H9 (cell line): ENCODE results near the gene MED13L. TPM values are rescaled to one million over a fixed set of nuclear protein-coding genes. Genes with fewer than 3 reads are reported as not detected.

ENCODE experiments used
- DNase-seq: peaks from one replicate; pipeline ENCODE4 v3.0.0-alpha.2; 2017
- H2AFZ ChIP-seq: one replicate; pipeline ENCODE4 v1.6.1; 2013; ENCODE audit warnings: mild to moderate bottlenecking, low read length, control low read depth, moderate library complexity
- H2AK5ac ChIP-seq: 2 replicates; pipeline ENCODE4 v1.6.1; 2013; ENCODE audit warnings: low read length, control low read depth, mixed read lengths; ENCODE audit not compliant: insufficient read length
- H2BK120ac ChIP-seq: one replicate; pipeline ENCODE4 v1.6.1; 2013; ENCODE audit warnings: low read depth, mild to moderate bottlenecking, low read length, control low read depth, inconsistent platforms; ENCODE audit not compliant: poor library complexity, severe bottlenecking
- H2BK12ac ChIP-seq: 2 replicates; pipeline ENCODE4 v1.6.1; 2013; ENCODE audit warnings: low read length, control low read depth, mixed read lengths, low read depth; ENCODE audit not compliant: insufficient read length
- H2BK15ac ChIP-seq: 2 replicates; pipeline ENCODE4 v1.6.1; 2013; ENCODE audit warnings: low read depth, low read length, control low read depth
- H2BK20ac ChIP-seq: one replicate; pipeline ENCODE4 v1.6.1; 2013; ENCODE audit warnings: low read depth, mild to moderate bottlenecking, low read length, control low read depth, inconsistent platforms; ENCODE audit not compliant: poor library complexity, severe bottlenecking
- H2BK5ac ChIP-seq: 2 replicates; pipeline ENCODE4 v1.6.1; 2013; ENCODE audit warnings: low read length, control low read depth, mixed read lengths; ENCODE audit not compliant: insufficient read length
- H3K14ac ChIP-seq: 2 replicates; pipeline ENCODE4 v1.6.1; 2013; ENCODE audit warnings: low read length, control low read depth; ENCODE audit not compliant: insufficient read depth
- H3K18ac ChIP-seq: 2 replicates; pipeline ENCODE4 v1.6.1; 2013; ENCODE audit warnings: low read depth, mild to moderate bottlenecking, mixed read lengths, low read length, control low read depth; ENCODE audit not compliant: insufficient read length
- H3K23ac ChIP-seq: 2 replicates; pipeline ENCODE4 v1.6.1; 2013; ENCODE audit warnings: low read length, control low read depth, mixed read lengths, low read depth; ENCODE audit not compliant: insufficient read length
- H3K23me2 ChIP-seq: 2 replicates; pipeline ENCODE4 v1.6.1; 2013; ENCODE audit warnings: low read depth, mild to moderate bottlenecking, mixed read lengths, low read length, control low read depth; ENCODE audit not compliant: insufficient read length, poor library complexity, severe bottlenecking
- H3K27ac ChIP-seq: 2 replicates; pipeline ENCODE4 v1.5.1; 2013; ENCODE audit warnings: low read length, control low read depth, mixed read lengths, low read depth; ENCODE audit not compliant: insufficient read length
- H3K27me3 ChIP-seq: 2 replicates; pipeline ENCODE4 v1.6.1; 2013; ENCODE audit warnings: low read length, control low read depth, inconsistent platforms; ENCODE audit not compliant: insufficient read depth
- H3K4ac ChIP-seq: 2 replicates; pipeline ENCODE4 v1.6.1; 2013; ENCODE audit warnings: low read depth, mild to moderate bottlenecking, control low read depth, inconsistent platforms, low read length, moderate library complexity
- H3K4me1 ChIP-seq: 2 replicates; pipeline ENCODE4 v1.6.1; 2013; ENCODE audit warnings: low read length, control low read depth, inconsistent platforms; ENCODE audit not compliant: insufficient read depth
- H3K4me2 ChIP-seq: 2 replicates; pipeline ENCODE4 v1.6.1; 2013; ENCODE audit warnings: low read length, control low read depth, mixed read lengths; ENCODE audit not compliant: insufficient read length, insufficient read depth
- H3K56ac ChIP-seq: 2 replicates; pipeline ENCODE4 v1.6.1; 2013; ENCODE audit warnings: low read depth, mild to moderate bottlenecking, mixed read lengths, low read length, control low read depth; ENCODE audit not compliant: insufficient read length
- H3K79me1 ChIP-seq: 2 replicates; pipeline ENCODE4 v1.6.1; 2013; ENCODE audit warnings: low read depth, mild to moderate bottlenecking, moderate library complexity, low read length, control low read depth, inconsistent platforms; ENCODE audit not compliant: insufficient read depth, poor library complexity, severe bottlenecking
- H3K79me2 ChIP-seq: 2 replicates; pipeline ENCODE4 v1.6.1; 2013; ENCODE audit warnings: low read length, control low read depth, inconsistent platforms; ENCODE audit not compliant: insufficient read depth
- H3K9ac ChIP-seq: 2 replicates; pipeline ENCODE4 v1.6.1; 2013; ENCODE audit warnings: low read length, control low read depth, mixed read lengths; ENCODE audit not compliant: insufficient read length; ENCODE audit errors: extremely low read depth
- H3K9me3 ChIP-seq: one replicate; pipeline ENCODE4 v1.6.1; 2013; ENCODE audit warnings: low read depth, low read length, inconsistent platforms; ENCODE audit not compliant: control insufficient read depth
- H3T11ph ChIP-seq: one replicate; pipeline ENCODE4 v1.6.1; 2013; ENCODE audit warnings: mild to moderate bottlenecking, low read length, control low read depth, inconsistent platforms
- H4K20me1 ChIP-seq: one replicate; pipeline ENCODE4 v1.6.1; 2013; ENCODE audit not compliant: control insufficient read depth, insufficient read length, insufficient read depth
- H4K5ac ChIP-seq: 2 replicates; pipeline ENCODE4 v1.6.1; 2013; ENCODE audit warnings: low read depth, mild to moderate bottlenecking, mixed read lengths, low read length, control low read depth; ENCODE audit not compliant: insufficient read length
- H4K8ac ChIP-seq: replicated peaks from 2 replicates; pipeline ENCODE4 v1.6.1; 2013; ENCODE audit warnings: low read length, control low read depth, mixed read lengths, low read depth; ENCODE audit not compliant: insufficient read length
- H4K91ac ChIP-seq: 2 replicates; pipeline ENCODE4 v1.6.1; 2013; ENCODE audit warnings: low read depth, mild to moderate bottlenecking, moderate library complexity, mixed read lengths, low read length, control low read depth; ENCODE audit not compliant: insufficient read length
- H3K27ac Mint-ChIP-seq, 3 experiments: 2 replicates in 2 of 3; 3 replicates in 1 of 3; pipeline ENCODE4 v1.8.0; 2020 to 2021; ENCODE audit warnings: mixed read lengths in 3 of 3, mild to moderate bottlenecking in 1 of 3, moderate library complexity in 1 of 3
- H3K27me3 Mint-ChIP-seq: 2 replicates; pipeline ENCODE4 v1.8.0; 2021; ENCODE audit warnings: low read depth, mild to moderate bottlenecking, moderate library complexity, mixed read lengths
- H3K36me3 Mint-ChIP-seq, 3 experiments: 2 replicates in 2 of 3; 3 replicates in 1 of 3; pipeline ENCODE4 v1.8.0; 2020 to 2021; ENCODE audit warnings: low read depth in 3 of 3, mixed read lengths in 3 of 3; ENCODE audit not compliant: insufficient read depth in 1 of 3
- H3K4me1 Mint-ChIP-seq, 2 experiments: 2 replicates each; pipeline ENCODE4 v1.8.0; 2020; ENCODE audit warnings: mixed read lengths in 2 of 2
- H3K4me3 Mint-ChIP-seq, 2 experiments: 2 replicates in 1 of 2; 3 replicates in 1 of 2; pipeline ENCODE4 v1.8.0; 2020 to 2021; ENCODE audit warnings: mild to moderate bottlenecking in 2 of 2, mixed read lengths in 2 of 2, moderate library complexity in 1 of 2
- H3K9me3 Mint-ChIP-seq, 2 experiments: 2 replicates in 1 of 2; 3 replicates in 1 of 2; pipeline ENCODE4 v1.8.0; 2020; ENCODE audit warnings: mild to moderate bottlenecking in 2 of 2, mixed read lengths in 2 of 2, moderate library complexity in 1 of 2
- WGBS: extraction: QIAGEN DNeasy Blood & Tissue Kit; methylation state at CpG from one replicate; pipeline ENCODE4 v1.1.7; 2013; ENCODE audit warnings: missing lambda C conversion rate, low lambda C conversion rate, mixed read lengths; ENCODE audit not compliant: insufficient read length; ENCODE audit errors: extremely low coverage; 5-methylcytosine and 5-hydroxymethylcytosine counted together
- total RNA-seq: library from RNA; stranded (reverse); gene quantifications from 2 replicates; pipeline ENCODE4 v1.2.1, GENCODE V29; 2021
- TF ChIP-seq, protein P1 (sequence below): fragments of 200-600 bp; sonication (generic); conservative IDR thresholded peaks from 3 replicates; pipeline ENCODE4 v1.8.0; 2021; ENCODE audit warnings: antibody characterized with exemption, mild to moderate bottlenecking

Gene MED13L
- total RNA-seq, 1 experiment from 2014 or later = 52.4 TPM

DNA sequence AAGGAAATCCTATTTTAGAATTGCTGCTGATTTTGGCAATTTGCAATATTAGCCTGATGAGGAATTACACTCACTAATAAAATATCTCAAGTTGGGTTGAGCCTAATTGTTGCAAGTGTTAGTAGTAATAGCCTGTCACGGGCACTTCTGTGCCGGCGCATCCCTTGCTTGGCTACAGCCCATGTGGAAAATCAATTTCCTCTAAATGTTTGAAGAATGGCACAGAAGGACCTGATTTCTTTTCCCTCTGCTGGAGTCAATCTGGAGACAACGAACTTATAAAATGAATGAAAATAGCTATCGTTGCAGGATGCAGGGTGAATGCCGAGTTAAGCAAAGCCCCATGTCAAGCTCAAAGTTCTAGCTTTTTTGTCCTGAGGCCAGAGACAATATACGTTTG, 31.2 kb upstream of the MED13L start:
- Histone ChIP-seq H3K23me2 (no peaks in the 10 kb centered on the region), H4K8ac (no peak overlapping the region), H3K9ac (no peak overlapping the region), H3K14ac (no peak overlapping the region), H3K79me1 (no peaks in the 10 kb centered on the region), H4K91ac (no peak overlapping the region), H3K4ac (no peak overlapping the region), H2BK120ac (no peak overlapping the region), H2BK5ac (no peak overlapping the region), H2AK5ac (no peak overlapping the region), H3K23ac (no peak overlapping the region), H3K27me3 (no peaks in the 10 kb centered on the region), H3T11ph (no peak overlapping the region), H4K20me1 (no peaks in the 10 kb centered on the region), H3K27ac (no peak overlapping the region), H3K4me2 (no peak overlapping the region), H3K79me2 (no peaks in the 10 kb centered on the region), H3K18ac (no peak overlapping the region), H3K4me1 (no peaks in the 10 kb centered on the region), H4K5ac (no peak overlapping the region), H2BK15ac (no peak overlapping the region), H3K56ac (no peak overlapping the region), H2BK12ac (no peak overlapping the region), H3K9me3 (no peaks in the 10 kb centered on the region), H2AFZ (no peak overlapping the region), H2BK20ac (no peak overlapping the region)
- TF ChIP-seq, protein P1, sequence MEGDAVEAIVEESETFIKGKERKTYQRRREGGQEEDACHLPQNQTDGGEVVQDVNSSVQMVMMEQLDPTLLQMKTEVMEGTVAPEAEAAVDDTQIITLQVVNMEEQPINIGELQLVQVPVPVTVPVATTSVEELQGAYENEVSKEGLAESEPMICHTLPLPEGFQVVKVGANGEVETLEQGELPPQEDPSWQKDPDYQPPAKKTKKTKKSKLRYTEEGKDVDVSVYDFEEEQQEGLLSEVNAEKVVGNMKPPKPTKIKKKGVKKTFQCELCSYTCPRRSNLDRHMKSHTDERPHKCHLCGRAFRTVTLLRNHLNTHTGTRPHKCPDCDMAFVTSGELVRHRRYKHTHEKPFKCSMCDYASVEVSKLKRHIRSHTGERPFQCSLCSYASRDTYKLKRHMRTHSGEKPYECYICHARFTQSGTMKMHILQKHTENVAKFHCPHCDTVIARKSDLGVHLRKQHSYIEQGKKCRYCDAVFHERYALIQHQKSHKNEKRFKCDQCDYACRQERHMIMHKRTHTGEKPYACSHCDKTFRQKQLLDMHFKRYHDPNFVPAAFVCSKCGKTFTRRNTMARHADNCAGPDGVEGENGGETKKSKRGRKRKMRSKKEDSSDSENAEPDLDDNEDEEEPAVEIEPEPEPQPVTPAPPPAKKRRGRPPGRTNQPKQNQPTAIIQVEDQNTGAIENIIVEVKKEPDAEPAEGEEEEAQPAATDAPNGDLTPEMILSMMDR = no peak
- Mint-ChIP-seq H3K27me3 (no peaks in the 10 kb centered on the region; the same call in 1 of the 2 replicates), H3K27ac (no peak overlapping the region), H3K9me3 (peaks cover 4 to 9% of the 10 kb centered on the region in 2 experiments; a peak in 2 of 5 replicates), H3K36me3 (peaks cover 0 to 5% (median 3%) of the 10 kb centered on the region in 3 experiments; a peak in 4 of 7 replicates), H3K4me1 (peaks cover 0 to 4% of the 10 kb centered on the region in 2 experiments; a peak in 1 of 4 replicates), H3K4me3 (no peak overlapping the region)
- no CpG with 5 or more reads among the region's 7 CpGs for WGBS
- DNase-seq = no peak
